ENCODE measurements around the gene PDZD2.

DNA sequence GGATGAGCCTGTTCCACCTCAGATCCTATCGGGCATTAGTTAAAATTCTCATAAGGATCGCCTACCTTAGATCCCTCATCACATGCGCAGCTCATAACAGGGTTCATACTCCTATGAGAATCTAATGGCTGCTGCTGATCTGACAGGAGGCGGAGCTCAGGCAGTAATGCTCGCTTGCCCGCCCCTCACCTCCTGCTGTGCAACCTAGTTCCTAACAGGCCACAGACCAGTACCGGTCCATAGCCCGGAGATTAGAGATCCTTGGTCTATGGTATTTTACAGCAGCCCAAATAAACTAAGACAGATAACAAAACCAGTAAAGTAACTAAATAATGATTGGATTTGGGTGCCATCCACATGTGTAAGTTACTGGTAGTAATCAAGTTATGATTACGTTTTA is 517.7 kb downstream of the PDZD2 start:
- no peak for TF ChIP-seq POLR2A (IDR thresholded peaks at IDR 0.05)
- TF ChIP-seq, protein P1, sequence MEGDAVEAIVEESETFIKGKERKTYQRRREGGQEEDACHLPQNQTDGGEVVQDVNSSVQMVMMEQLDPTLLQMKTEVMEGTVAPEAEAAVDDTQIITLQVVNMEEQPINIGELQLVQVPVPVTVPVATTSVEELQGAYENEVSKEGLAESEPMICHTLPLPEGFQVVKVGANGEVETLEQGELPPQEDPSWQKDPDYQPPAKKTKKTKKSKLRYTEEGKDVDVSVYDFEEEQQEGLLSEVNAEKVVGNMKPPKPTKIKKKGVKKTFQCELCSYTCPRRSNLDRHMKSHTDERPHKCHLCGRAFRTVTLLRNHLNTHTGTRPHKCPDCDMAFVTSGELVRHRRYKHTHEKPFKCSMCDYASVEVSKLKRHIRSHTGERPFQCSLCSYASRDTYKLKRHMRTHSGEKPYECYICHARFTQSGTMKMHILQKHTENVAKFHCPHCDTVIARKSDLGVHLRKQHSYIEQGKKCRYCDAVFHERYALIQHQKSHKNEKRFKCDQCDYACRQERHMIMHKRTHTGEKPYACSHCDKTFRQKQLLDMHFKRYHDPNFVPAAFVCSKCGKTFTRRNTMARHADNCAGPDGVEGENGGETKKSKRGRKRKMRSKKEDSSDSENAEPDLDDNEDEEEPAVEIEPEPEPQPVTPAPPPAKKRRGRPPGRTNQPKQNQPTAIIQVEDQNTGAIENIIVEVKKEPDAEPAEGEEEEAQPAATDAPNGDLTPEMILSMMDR (IDR thresholded peaks at IDR 0.05) = no peak

All from testis (tissue), 2 donors.